Right lobe of liver (tissue), 6 donors: Measurements from ENCODE around the gene TCF7L2. TPM values are rescaled to one million over a fixed set of nuclear protein-coding genes. Genes with fewer than 3 reads are reported as not detected.

Experiments
- ATAC-seq, 4 donors: fragments of 200-7000 bp; cut with Tn5 transposase; one replicate each; pipeline ENCODE4 v1.9.1; 2020; ENCODE audit warnings: mild to moderate bottlenecking in 4 of 4, moderate library complexity in 4 of 4
- DNase-seq, 3 donors: peaks; one replicate each; pipeline ENCODE4 v3.0.0-alpha.2; 2020
- H3K27ac ChIP-seq, 3 donors: fragments of 200-600 bp; one replicate each; pipeline ENCODE4 v1.8.0; 2022
- H3K27me3 ChIP-seq, 2 donors: fragments of 200-600 bp; one replicate each; pipeline ENCODE4 v1.8.0; 2022
- H3K36me3 ChIP-seq, 4 donors: fragments of 200-600 bp; sonication (generic) in 1 of 4; one replicate each; pipeline versions ENCODE4 v1.5.1 to v1.8.0; 2017 to 2022; ENCODE audit warnings: control low read depth in 1 of 4
- H3K4me1 ChIP-seq, 4 donors: fragments of 200-600 bp; sonication (generic) in 1 of 4; one replicate each; pipeline versions ENCODE4 v1.5.1 to v1.8.0; 2017 to 2022; ENCODE audit warnings: control low read depth in 1 of 4
- H3K4me3 ChIP-seq, 3 donors: fragments of 200-600 bp; one replicate each; pipeline ENCODE4 v1.8.0; 2022
- H3K9me3 ChIP-seq, 4 donors: fragments of 200-600 bp; sonication (generic) in 1 of 4; one replicate each; pipeline versions ENCODE4 v1.5.1 to v1.8.0; 2017 to 2022; ENCODE audit warnings: control low read depth in 1 of 4
- POLR2A ChIP-seq: fragments of 450-650 bp; IDR thresholded peaks from one replicate; pipeline ENCODE4 v1.6.1; 2017; ENCODE audit warnings: antibody characterized with exemption, mild to moderate bottlenecking
- WGBS: methylation state at CpG from one replicate; pipeline ENCODE4 v1.1.6; 2018; ENCODE audit warnings: low coverage, low lambda C conversion rate; ENCODE audit not compliant: insufficient coverage; ENCODE audit errors: missing lambda C conversion rate; 5-methylcytosine and 5-hydroxymethylcytosine counted together
- intact Hi-C, 2 donors: fragments of 100-400 bp; cut with DNase I; formaldehyde crosslinking; loops; one replicate each; pipeline versions ENCODE4 v1.11.2 to v1.14.1; 2022
- total RNA-seq, 6 experiments: library from RNA; depleted of rRNA in 2 of 6; stranded (reverse); fragments of >200 nt in 2 of 6; fragmentation: NEBNext Ultra II Directional in 3 of 6; extraction: Animal tissue kit (Norgen Biotek cat#: 25700) in 3 of 6; gene quantifications; one replicate each; pipeline versions ENCODE4 v1.1.0 to v1.2.4, GENCODE V29; 2016 to 2023
- TF ChIP-seq, protein P1 (sequence below), 4 donors: fragments of 200-600 bp in 3 of 4; fragments of 450-650 bp in 1 of 4; IDR thresholded peaks; one replicate each; pipeline versions ENCODE4 v1.5.1 to v1.8.0; 2016 to 2022; ENCODE audit warnings: antibody characterized with exemption in 4 of 4, mild to moderate bottlenecking in 2 of 4
- donor health status: DM: no; HTN: yes; CAD: no.
- donor health status: DM: no; HTN: no; CAD: no.
- donor health status: DM: no; HTN: no; CAD: no.
- donor health status: DM: no; HTN: yes; CAD: no.
- donor health status: DM: no; HTN: yes; CAD: no.

TCF7L2 gene
- total RNA-seq, 6 experiments from 2014 or later, result 9.4 to 33.2 (median 16.7) TPM

DNA sequence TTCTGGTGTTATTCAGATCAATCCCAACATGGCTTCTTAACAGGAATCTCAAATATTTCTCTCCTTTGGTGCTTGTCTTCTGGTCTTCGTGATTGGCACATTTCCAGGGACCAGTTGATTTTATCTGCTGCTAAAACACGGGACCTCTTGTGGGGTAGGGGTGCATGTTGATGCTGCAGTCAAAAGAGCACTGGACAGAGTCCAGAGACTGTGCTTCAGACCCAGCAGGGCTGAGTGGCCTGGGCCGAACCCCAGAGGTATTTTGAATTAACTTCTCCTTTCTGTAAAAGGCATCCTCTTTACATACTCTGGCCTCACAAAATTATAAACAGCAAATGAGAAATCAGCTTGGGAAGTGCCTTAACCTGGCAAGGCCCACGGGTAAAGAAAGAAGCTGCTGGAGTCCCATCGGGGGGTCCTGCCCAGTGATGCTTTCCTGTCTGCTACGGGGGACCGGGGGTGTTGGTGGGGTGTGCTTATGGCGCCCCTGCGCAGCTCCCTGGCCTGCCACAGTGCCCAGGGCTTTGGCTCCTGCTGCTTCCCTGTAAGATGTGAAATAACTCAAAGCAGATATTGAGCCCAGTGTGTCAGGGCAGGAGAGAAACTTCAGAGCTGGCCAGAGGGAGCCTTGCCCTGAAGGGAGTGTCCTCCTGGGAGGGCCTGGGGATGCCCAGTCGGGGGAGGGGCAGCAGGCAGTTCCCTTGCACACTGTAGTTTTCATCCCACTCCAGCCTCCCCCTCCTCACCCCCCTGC, 230.5 kb downstream of the TCF7L2 start:
- DNase-seq (no peak), ATAC-seq (peak in 2 of 4 donors; percentile 13 to 31)
- TF ChIP-seq, protein P1, sequence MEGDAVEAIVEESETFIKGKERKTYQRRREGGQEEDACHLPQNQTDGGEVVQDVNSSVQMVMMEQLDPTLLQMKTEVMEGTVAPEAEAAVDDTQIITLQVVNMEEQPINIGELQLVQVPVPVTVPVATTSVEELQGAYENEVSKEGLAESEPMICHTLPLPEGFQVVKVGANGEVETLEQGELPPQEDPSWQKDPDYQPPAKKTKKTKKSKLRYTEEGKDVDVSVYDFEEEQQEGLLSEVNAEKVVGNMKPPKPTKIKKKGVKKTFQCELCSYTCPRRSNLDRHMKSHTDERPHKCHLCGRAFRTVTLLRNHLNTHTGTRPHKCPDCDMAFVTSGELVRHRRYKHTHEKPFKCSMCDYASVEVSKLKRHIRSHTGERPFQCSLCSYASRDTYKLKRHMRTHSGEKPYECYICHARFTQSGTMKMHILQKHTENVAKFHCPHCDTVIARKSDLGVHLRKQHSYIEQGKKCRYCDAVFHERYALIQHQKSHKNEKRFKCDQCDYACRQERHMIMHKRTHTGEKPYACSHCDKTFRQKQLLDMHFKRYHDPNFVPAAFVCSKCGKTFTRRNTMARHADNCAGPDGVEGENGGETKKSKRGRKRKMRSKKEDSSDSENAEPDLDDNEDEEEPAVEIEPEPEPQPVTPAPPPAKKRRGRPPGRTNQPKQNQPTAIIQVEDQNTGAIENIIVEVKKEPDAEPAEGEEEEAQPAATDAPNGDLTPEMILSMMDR (IDR thresholded peaks at IDR 0.05), result no peak
- TF ChIP-seq POLR2A, result no peak
- Histone ChIP-seq H3K9me3 (no peaks in the 10 kb centered on the region), H3K27me3 (no peaks in the 10 kb centered on the region), H3K4me3 (no peak overlapping the region), H3K4me1 (no peaks in the 10 kb centered on the region), H3K36me3 (no peaks in the 10 kb centered on the region), H3K27ac (no peak overlapping the region)
- 28% methylated on average over 4 of the region's 10 CpGs for WGBS
- intact Hi-C loops, result no loop called here

DNA sequence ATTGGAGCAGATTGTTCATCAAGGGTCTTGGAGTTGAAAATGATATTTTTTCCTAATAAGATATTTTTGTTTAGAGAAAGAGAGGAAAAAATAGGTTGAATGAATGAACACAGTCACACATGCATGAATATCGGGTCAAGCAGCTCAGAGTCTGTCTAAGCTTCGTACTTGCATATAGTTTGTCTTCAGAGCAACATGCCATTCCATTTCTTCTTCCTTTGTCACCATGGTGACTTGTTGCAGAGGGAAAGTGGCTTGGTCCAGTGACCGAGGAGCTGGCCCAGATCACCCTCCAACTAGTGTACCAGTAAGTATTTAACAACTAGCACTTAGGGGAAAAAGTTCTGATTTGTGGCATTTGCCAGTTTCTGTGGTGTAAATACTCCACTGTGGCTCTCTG, 232.1 kb downstream of the TCF7L2 start:
- intact Hi-C loops, result no loop called here
- no peaks in the 10 kb centered on the region for H3K27me3 ChIP-seq
- no peak for DNase-seq
- H3K4me1 ChIP-seq, result no peaks in the 10 kb centered on the region
- no peak for ATAC-seq
- 88% methylated on average over 3 of the region's 3 CpGs for WGBS
- no peaks in the 10 kb centered on the region for H3K36me3 ChIP-seq
- H3K9me3 ChIP-seq, result no peaks in the 10 kb centered on the region
- no peak overlapping the region for H3K27ac ChIP-seq
- TF ChIP-seq, protein P1 (IDR thresholded peaks at IDR 0.05), result no peak
- no peak for TF ChIP-seq POLR2A
- no peak overlapping the region for H3K4me3 ChIP-seq

DNA sequence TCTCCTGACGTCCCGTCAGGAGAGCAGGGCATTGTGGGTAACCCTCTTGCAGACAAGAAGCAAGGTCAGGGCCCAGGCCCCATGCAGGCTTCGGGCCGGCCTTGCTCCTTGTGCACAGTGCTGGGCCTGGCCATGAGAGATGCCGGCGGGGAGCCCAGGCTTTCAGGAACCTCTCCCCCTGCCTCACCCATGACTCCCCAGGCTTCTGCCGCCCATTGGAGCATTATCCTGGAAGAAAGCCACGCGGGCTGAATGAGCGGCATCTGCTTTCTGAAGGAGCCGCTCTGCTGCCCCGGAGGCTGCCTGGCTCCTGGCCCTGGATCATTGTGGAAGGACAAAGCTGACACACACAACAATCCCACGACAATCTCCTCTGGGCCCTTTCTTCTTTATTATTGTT, 233.5 kb downstream of the TCF7L2 start:
- intact Hi-C loops, result no loop called here
- TF ChIP-seq, protein P1 (IDR thresholded peaks at IDR 0.05), result no peak
- TF ChIP-seq POLR2A, result no peak
- Histone ChIP-seq H3K27me3 (no peaks in the 10 kb centered on the region), H3K27ac (no peak overlapping the region), H3K36me3 (no peaks in the 10 kb centered on the region), H3K9me3 (no peaks in the 10 kb centered on the region), H3K4me1 (no peaks in the 10 kb centered on the region), H3K4me3 (no peak overlapping the region)
- WGBS, result 70% methylated on average over 2 of the region's 13 CpGs
- no peak for DNase-seq
- ATAC-seq, result peak in 1 of 4 donors; percentile 31

DNA sequence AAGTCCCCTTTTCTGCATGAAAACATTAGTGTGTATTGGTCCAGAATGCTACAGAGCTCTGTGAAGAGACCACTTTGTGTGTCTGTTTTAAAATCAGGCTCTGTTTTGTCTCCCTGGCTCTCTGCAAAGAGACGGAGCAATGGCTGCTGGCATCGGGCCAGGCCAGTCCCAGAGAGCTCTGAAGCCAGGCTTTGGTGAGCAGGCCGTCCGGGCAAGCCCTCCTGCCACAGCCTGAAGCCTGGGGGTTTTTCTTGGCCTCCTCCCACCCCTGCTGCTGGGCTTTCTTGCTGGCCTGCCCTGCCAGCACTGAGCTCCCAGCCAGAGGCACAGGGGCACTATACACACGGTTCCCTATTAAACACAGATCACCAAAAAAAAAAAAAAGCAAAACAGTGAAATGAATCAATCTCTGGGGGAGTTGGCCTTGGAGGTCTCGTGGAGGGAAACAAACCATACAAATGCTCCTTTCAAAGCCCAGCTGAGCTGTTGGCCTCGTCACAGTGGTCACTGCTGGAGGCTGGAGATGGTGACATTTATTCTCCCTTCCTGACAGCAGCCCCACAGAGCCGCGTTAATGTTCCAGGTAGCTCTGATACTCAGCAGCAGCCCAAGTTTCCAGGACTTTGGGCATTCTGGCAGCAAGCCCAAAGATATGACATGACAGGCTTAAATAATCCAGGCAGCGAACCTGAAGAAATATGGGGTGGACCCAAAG, 237.2 kb downstream of the TCF7L2 start:
- no peaks in the 10 kb centered on the region for H3K27me3 ChIP-seq
- no peaks in the 10 kb centered on the region for H3K4me1 ChIP-seq
- TF ChIP-seq, protein P1 (IDR thresholded peaks at IDR 0.05), result no peak
- no peak for TF ChIP-seq POLR2A
- ATAC-seq, result no peak
- peak in 1 of 3 donors; percentile 59 for DNase-seq
- 49% methylated on average over 7 of the region's 10 CpGs for WGBS
- no peak overlapping the region for H3K27ac ChIP-seq
- intact Hi-C loops, result no loop called here
- no peaks in the 10 kb centered on the region for H3K36me3 ChIP-seq
- H3K4me3 ChIP-seq, result no peak overlapping the region
- no peaks in the 10 kb centered on the region for H3K9me3 ChIP-seq
